Pancreas (tissue), 10 donors: ENCODE results near the gene CCDC170. TPM values are rescaled to one million over a fixed set of nuclear protein-coding genes. Genes with fewer than 3 reads are reported as not detected.

Source experiments
- ATAC-seq, 4 donors: fragments of 200-7000 bp; cut with Tn5 transposase; one replicate each; pipeline versions ENCODE4 v1.8.0 to v1.9.1; 2020; ENCODE audit warnings: mild to moderate bottlenecking in 4 of 4, moderate library complexity in 4 of 4
- DNase-seq, 6 donors: peaks; one replicate each; pipeline ENCODE4 v3.0.0-alpha.2; 2020
- FAIRE-seq: peaks from 2 replicates; lab custom pipeline; 2012; peaks lifted over from hg19 to GRCh38; lab: Jason Lieb, UNC
- H3K27ac ChIP-seq, 4 donors: fragments of 200-600 bp; sonication (generic); 1 replicate in 3 of 4; 2 replicates in 1 of 4; pipeline versions ENCODE4 v1.5.0 to v1.8.0; 2020
- H3K27me3 ChIP-seq, 4 donors: fragments of 200-600 bp; one replicate each; pipeline ENCODE4 v1.8.0; 2021
- H3K36me3 ChIP-seq, 3 donors: fragments of 200-600 bp; sonication (generic) in 1 of 3; one replicate each; pipeline versions ENCODE4 v1.5.0 to v1.8.0; 2020 to 2021
- H3K4me1 ChIP-seq, 3 donors: fragments of 200-600 bp; one replicate each; pipeline ENCODE4 v1.8.0; 2021
- H3K4me3 ChIP-seq, 4 donors: fragments of 200-600 bp; sonication (generic) in 2 of 4; one replicate each; pipeline versions ENCODE4 v1.5.0 to v1.8.0; 2020 to 2021
- H3K9me3 ChIP-seq, 4 donors: fragments of 200-600 bp; one replicate each; pipeline ENCODE4 v1.8.0; 2021
- WGBS, 2 donors: extraction: QIAGEN DNeasy Blood & Tissue Kit; methylation state at CpG; one replicate each; pipeline ENCODE4 v1.1.7; 2013; 5-methylcytosine and 5-hydroxymethylcytosine counted together
- intact Hi-C, 3 donors: fragments of 100-400 bp; cut with DNase I; formaldehyde crosslinking; loops; one replicate each; pipeline versions ENCODE4 v1.11.1 to v1.14.2; 2022
- polyA plus RNA-seq, 2 donors: library from polyadenylated mRNA; stranded (reverse); fragments of 200-250 nt; gene quantifications; one replicate each; pipeline ENCODE4 v1.2.3, GENCODE V29; 2013
- total RNA-seq, 6 donors: library from RNA; stranded (reverse); fragmentation: NEBNext Ultra II Directional in 4 of 6; extraction: Animal tissue kit (Norgen Biotek cat#: 25700) in 4 of 6; gene quantifications; one replicate each; pipeline versions ENCODE4 v1.2.1 to v1.2.4, GENCODE V29; 2021 to 2023
- TF ChIP-seq, protein P1 (sequence below), 4 donors: fragments of 200-600 bp; sonication (generic) in 3 of 4; IDR thresholded peaks; one replicate each; pipeline versions ENCODE4 v1.5.0 to v1.8.0; 2021; ENCODE audit warnings: antibody characterized with exemption in 4 of 4
- donor health status: healthy with polysubstance abuse.
- donor health status: DM: no; HTN: no; CAD: no; lungs with moderate emphysema.
- donor health status: DM: no; HTN: no; CAD: no.
- donor health status: control.
- donor health status: control.
- donor health status: Bipolar disorder and iron deficiency.
- donor health status: DM: yes; HTN: yes; CAD: no.
- donor health status: DM: no; HTN: no; CAD: no.
- donor health status: DM: no; HTN: no; CAD: no.
- donor health status: DM: yes; HTN: yes; CAD: no.

The CCDC170 gene
- total and polyA plus RNA-seq, 8 donors, result 0.03 to 0.81 (median 0.40) TPM; not detected in 1

DNA sequence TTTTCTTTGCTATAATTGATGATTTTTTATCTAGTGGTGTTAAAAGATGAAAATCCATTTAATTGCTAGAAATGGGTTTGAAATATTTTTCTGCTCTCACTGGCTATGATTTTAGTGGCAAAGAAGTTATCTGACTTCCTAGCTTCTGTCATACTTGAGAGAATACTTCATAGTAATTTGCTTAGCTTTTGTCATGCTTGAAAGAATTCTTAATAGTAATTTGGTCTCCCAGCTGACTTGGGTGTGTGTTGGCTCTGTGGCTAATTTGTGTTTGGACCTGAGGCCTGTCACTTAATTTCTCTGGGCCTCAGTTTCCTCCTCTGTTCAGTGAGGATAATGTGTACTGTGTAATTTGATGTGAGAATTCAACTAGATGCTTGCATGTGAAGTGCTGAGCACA, 29.1 kb upstream of the CCDC170 start:
- Histone ChIP-seq H3K4me3 (no peak overlapping the region), H3K9me3 (no peaks in the 10 kb centered on the region), H3K36me3 (peaks cover 0 to 15% (median 0%) of the 10 kb centered on the region in 3 donors), H3K27me3 (no peaks in the 10 kb centered on the region), H3K4me1 (no peaks in the 10 kb centered on the region), H3K27ac (no peak overlapping the region)
- no peak for ATAC-seq
- no peak for DNase-seq
- TF ChIP-seq, protein P1, sequence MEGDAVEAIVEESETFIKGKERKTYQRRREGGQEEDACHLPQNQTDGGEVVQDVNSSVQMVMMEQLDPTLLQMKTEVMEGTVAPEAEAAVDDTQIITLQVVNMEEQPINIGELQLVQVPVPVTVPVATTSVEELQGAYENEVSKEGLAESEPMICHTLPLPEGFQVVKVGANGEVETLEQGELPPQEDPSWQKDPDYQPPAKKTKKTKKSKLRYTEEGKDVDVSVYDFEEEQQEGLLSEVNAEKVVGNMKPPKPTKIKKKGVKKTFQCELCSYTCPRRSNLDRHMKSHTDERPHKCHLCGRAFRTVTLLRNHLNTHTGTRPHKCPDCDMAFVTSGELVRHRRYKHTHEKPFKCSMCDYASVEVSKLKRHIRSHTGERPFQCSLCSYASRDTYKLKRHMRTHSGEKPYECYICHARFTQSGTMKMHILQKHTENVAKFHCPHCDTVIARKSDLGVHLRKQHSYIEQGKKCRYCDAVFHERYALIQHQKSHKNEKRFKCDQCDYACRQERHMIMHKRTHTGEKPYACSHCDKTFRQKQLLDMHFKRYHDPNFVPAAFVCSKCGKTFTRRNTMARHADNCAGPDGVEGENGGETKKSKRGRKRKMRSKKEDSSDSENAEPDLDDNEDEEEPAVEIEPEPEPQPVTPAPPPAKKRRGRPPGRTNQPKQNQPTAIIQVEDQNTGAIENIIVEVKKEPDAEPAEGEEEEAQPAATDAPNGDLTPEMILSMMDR (IDR thresholded peaks at IDR 0.05), result no peak
- FAIRE-seq, result no peak
- intact Hi-C loops, result no loop called here

DNA sequence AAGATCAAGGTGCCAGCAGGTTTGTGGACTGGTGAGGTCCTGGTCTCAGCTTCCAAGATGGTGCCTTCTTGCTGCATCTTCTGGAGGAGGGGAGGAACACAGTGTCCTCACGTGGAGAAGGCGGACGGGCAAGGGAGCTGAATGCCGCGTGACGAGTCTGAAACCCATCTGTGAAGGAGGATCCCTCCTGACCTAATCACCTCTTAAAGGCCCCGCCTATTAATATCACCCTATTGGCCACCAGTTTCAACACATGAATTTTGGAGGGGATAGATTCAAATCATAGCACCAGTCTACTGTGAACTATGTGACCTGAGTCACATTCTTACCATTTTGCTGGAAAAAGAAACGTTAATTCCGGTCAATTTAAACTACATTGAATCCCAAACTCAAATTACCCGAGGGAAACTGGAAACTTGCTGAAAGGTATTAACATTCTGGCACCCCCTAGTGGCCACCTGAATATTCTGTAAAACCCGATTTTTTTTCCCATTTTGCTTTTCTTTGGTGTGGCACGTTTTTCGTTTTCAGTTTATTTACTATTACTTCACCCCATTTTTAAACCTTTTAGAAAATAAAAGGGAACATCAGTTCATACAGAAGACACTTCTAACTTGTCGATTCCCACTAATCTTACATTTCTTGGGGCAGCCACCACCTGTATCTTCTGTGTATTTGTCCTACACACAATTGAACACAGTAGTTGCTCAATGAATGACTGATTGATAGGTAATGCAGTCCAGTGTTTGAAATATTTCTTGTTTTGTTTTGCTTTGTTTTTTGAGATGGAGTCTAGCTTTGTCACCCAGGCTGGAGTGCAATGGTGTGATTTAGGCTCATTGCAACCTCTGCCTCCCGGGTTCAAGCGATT, 17.9 kb upstream of the CCDC170 start:
- H3K27me3 ChIP-seq, result no peaks in the 10 kb centered on the region
- H3K9me3 ChIP-seq, result no peaks in the 10 kb centered on the region
- no peaks in the 10 kb centered on the region for H3K4me1 ChIP-seq
- intact Hi-C loops, result no loop called here
- no peak for FAIRE-seq
- WGBS, 2 donors, result 22 to 28% methylated on average over 16 of the region's 16 CpGs
- TF ChIP-seq, protein P1 (IDR thresholded peaks at IDR 0.05), result peak; percentile 25 to 84 (median 74)
- DNase-seq, result peak in 2 of 6 donors; percentile 25 to 38
- peak overlapping the region in 2 of 4 donors; percentile 5 to 29 for H3K4me3 ChIP-seq
- peak; percentile 73 to 85 (median 79) for ATAC-seq
- no peak overlapping the region for H3K27ac ChIP-seq
- H3K36me3 ChIP-seq, result no peaks in the 10 kb centered on the region

DNA sequence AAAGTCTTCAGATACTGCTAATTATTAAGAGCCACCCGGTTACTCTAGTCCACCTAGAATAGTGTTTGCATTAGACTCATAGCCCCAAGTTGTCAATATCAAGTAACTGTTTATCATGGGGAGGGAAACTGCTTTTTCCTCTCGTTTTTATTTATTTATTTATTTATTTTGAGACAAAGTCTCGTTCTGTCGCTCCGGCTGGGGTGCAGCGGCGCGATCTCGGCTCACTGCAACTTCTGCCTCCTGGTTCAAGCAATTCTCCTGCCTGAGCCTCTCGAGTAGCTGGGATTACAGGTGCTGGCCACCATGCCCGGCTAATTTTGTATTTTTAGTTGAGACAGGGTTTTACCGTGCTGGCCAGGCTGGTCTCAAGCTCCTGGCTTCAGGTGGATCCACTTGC, 16.1 kb upstream of the CCDC170 start:
- no peak for ATAC-seq
- Histone ChIP-seq H3K4me1 (no peaks in the 10 kb centered on the region), H3K27ac (no peak overlapping the region), H3K4me3 (no peak overlapping the region), H3K36me3 (no peaks in the 10 kb centered on the region), H3K27me3 (no peaks in the 10 kb centered on the region), H3K9me3 (no peaks in the 10 kb centered on the region)
- intact Hi-C loops, result no loop called here
- WGBS, 2 donors, result 89 to 90% methylated on average over 12 of the region's 12 CpGs
- no peak for DNase-seq
- no peak for FAIRE-seq
- TF ChIP-seq, protein P1 (IDR thresholded peaks at IDR 0.05), result no peak

DNA sequence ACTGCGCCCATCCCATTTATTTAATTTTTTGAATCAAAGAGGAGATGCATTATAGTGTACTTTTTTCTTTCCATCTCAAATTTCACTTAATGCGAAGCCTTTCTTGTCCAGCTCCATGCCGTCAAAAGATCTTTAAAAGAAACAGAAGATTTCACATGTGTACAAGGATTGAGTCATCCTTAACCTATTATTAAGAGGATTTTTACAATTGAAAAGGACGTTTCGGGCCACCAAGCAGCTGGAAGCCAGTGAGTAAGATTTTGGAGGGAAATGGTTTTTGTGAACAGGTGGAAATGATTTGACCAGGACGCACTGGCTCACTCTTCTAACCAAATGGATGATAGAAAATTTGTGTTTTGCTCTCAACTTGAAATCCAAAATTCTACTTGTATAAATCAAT, 15.1 kb upstream of the CCDC170 start:
- no peaks in the 10 kb centered on the region for H3K4me1 ChIP-seq
- FAIRE-seq (no peak), DNase-seq (no peak), ATAC-seq (no peak)
- H3K36me3 ChIP-seq, result no peaks in the 10 kb centered on the region
- WGBS, 2 donors, result 79 to 84% methylated on average over 6 of the region's 6 CpGs
- H3K27ac ChIP-seq, result no peak overlapping the region
- H3K4me3 ChIP-seq, result no peak overlapping the region
- H3K27me3 ChIP-seq, result no peaks in the 10 kb centered on the region
- TF ChIP-seq, protein P1 (IDR thresholded peaks at IDR 0.05), result no peak
- intact Hi-C loops, result no loop called here
- no peaks in the 10 kb centered on the region for H3K9me3 ChIP-seq

DNA sequence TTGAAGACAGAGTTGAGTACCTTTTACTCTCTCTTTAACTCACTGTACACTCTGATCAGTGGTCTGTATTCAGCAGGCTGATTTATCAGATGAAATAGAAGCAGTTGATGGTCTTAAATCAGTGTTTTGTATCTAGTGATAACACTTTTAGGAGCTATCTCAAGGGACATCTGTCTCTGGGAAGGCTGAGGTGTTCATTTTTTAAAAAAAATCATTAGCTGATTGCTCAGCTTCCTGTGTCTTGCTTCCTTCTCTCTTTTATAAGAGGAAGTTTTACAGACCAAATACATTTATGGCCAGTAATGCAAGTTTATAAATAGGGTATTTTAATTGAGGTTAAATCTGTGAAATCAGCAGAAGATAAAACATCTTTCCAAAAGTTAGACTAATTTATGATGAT, 12.0 kb upstream of the CCDC170 start:
- Histone ChIP-seq H3K27me3 (no peaks in the 10 kb centered on the region), H3K36me3 (no peaks in the 10 kb centered on the region), H3K4me1 (no peaks in the 10 kb centered on the region), H3K4me3 (no peak overlapping the region), H3K27ac (no peak overlapping the region), H3K9me3 (no peaks in the 10 kb centered on the region)
- DNase-seq (no peak), ATAC-seq (no peak), FAIRE-seq (no peak)
- TF ChIP-seq, protein P1 (IDR thresholded peaks at IDR 0.05), result no peak
- intact Hi-C loops, result no loop called here
